T-helper 17 cell (primary cell): ENCODE results near the gene WASF2. TPM values are rescaled to one million over a fixed set of nuclear protein-coding genes. Genes with fewer than 3 reads are reported as not detected.

Experiments
- ATAC-seq: fragments of 150-1000 bp; cut with Tn5 transposase; 2 replicates; pipeline ENCODE4 v1.10.0; 2021; ENCODE audit warnings: mild to moderate bottlenecking, moderate library complexity
- DNase-seq, 3 donors: peaks; one replicate each; pipeline versions ENCODE4 v3.0.0 to v3.0.0-alpha.2; 2020 to 2021
- H3K9me3 ChIP-seq: one replicate; pipeline ENCODE4 v1.7.0; 2013; ENCODE audit warnings: low read length, mild to moderate bottlenecking; ENCODE audit not compliant: control insufficient read depth, poor library complexity, severe bottlenecking
- H3K27ac Mint-ChIP-seq: one replicate; pipeline ENCODE4 v1.8.0; 2022; ENCODE audit warnings: mild to moderate bottlenecking, moderate library complexity, mixed read lengths
- H3K27me3 Mint-ChIP-seq: one replicate; pipeline ENCODE4 v1.8.0; 2022; ENCODE audit warnings: mixed read lengths
- H3K36me3 Mint-ChIP-seq: one replicate; pipeline ENCODE4 v1.8.0; 2022; ENCODE audit warnings: low read depth, mixed read lengths
- H3K4me1 Mint-ChIP-seq: one replicate; pipeline ENCODE4 v1.8.0; 2022; ENCODE audit warnings: mild to moderate bottlenecking, mixed read lengths
- H3K4me3 Mint-ChIP-seq: one replicate; pipeline ENCODE4 v1.8.0; 2022; ENCODE audit warnings: mild to moderate bottlenecking, moderate library complexity, mixed read lengths
- total RNA-seq, 4 donors: library from RNA in 2 of 4; stranded (reverse) in 2 of 4; gene quantifications; one replicate each; pipeline ENCODE4 v1.2.3 and lab custom pipeline; 2022 to 2026

WASF2 gene
- total RNA-seq, 2 donors from 2014 or later = 124 to 144 TPM

- no peak overlapping the region for H3K27ac Mint-ChIP-seq
- no peak overlapping the region for H3K4me3 Mint-ChIP-seq
Measured at GRCh38 chr1:27517907-27518718, 28.1 kb upstream of the WASF2 start.

GRCh38 chr1:27517301-27517700 is 27.3 kb upstream of the WASF2 start:
- peaks cover 23% of the 10 kb centered on the region for H3K4me1 Mint-ChIP-seq
- no peak for ATAC-seq
- DNase-seq = no peak
- H3K27me3 Mint-ChIP-seq = no peaks in the 10 kb centered on the region
- H3K4me3 Mint-ChIP-seq = no peak overlapping the region
- H3K9me3 ChIP-seq = no peaks in the 10 kb centered on the region
- no peak overlapping the region for H3K27ac Mint-ChIP-seq
- no peaks in the 10 kb centered on the region for H3K36me3 Mint-ChIP-seq

More at GRCh38 chr1:27517907-27518718, 28.1 kb upstream of the WASF2 start:
- Mint-ChIP-seq H3K27me3 (no peaks in the 10 kb centered on the region), H3K36me3 (no peaks in the 10 kb centered on the region), H3K4me1 (peaks cover 29% of the 10 kb centered on the region)
- no peak for DNase-seq
- no peaks in the 10 kb centered on the region for H3K9me3 ChIP-seq
- ATAC-seq = no peak

- no peaks in the 10 kb centered on the region for H3K36me3 Mint-ChIP-seq
- peaks cover 12% of the 10 kb centered on the region for H3K4me1 Mint-ChIP-seq
- no peak overlapping the region for H3K4me3 Mint-ChIP-seq
- no peaks in the 10 kb centered on the region for H3K9me3 ChIP-seq
- ATAC-seq = no peak
- H3K27ac Mint-ChIP-seq = no peak overlapping the region
- no peaks in the 10 kb centered on the region for H3K27me3 Mint-ChIP-seq
- DNase-seq = no peak
Measured at GRCh38 chr1:27515626-27516025, 25.7 kb upstream of the WASF2 start.

- H3K9me3 ChIP-seq = no peaks in the 10 kb centered on the region
- H3K36me3 Mint-ChIP-seq = no peaks in the 10 kb centered on the region
- DNase-seq (no peak), ATAC-seq (no peak)
- no peaks in the 10 kb centered on the region for H3K27me3 Mint-ChIP-seq
- peaks cover 5% of the 10 kb centered on the region for H3K4me1 Mint-ChIP-seq
- H3K4me3 Mint-ChIP-seq = no peak overlapping the region
- H3K27ac Mint-ChIP-seq = no peak overlapping the region
Measured at GRCh38 chr1:27513958-27514357, 24.0 kb upstream of the WASF2 start.

GRCh38 chr1:27513528-27513927 is 23.6 kb upstream of the WASF2 start:
- no peak overlapping the region for H3K27ac Mint-ChIP-seq
- peak overlapping the region; percentile 43 for H3K4me3 Mint-ChIP-seq
- ATAC-seq = no peak
- H3K27me3 Mint-ChIP-seq = no peaks in the 10 kb centered on the region
- no peaks in the 10 kb centered on the region for H3K9me3 ChIP-seq
- no peak for DNase-seq
- peaks cover 2% of the 10 kb centered on the region for H3K4me1 Mint-ChIP-seq
- H3K36me3 Mint-ChIP-seq = no peaks in the 10 kb centered on the region

GRCh38 chr1:27509127-27510080 is 19.4 kb upstream of the WASF2 start:
- Mint-ChIP-seq H3K4me1 (no peaks in the 10 kb centered on the region), H3K36me3 (no peaks in the 10 kb centered on the region), H3K27ac (peak overlapping the region; percentile 45), H3K4me3 (no peak overlapping the region), H3K27me3 (no peaks in the 10 kb centered on the region)
- ATAC-seq = no peak
- no peaks in the 10 kb centered on the region for H3K9me3 ChIP-seq
- no peak for DNase-seq

- H3K9me3 ChIP-seq = no peaks in the 10 kb centered on the region
- Mint-ChIP-seq H3K36me3 (no peaks in the 10 kb centered on the region), H3K4me3 (no peak overlapping the region), H3K4me1 (no peaks in the 10 kb centered on the region), H3K27ac (no peak overlapping the region), H3K27me3 (no peaks in the 10 kb centered on the region)
- no peak for ATAC-seq
- DNase-seq = no peak
Measured at GRCh38 chr1:27507960-27508665, 18.1 kb upstream of the WASF2 start.

- Mint-ChIP-seq H3K27me3 (no peaks in the 10 kb centered on the region), H3K27ac (no peak overlapping the region), H3K4me3 (no peak overlapping the region), H3K4me1 (no peaks in the 10 kb centered on the region), H3K36me3 (no peaks in the 10 kb centered on the region)
- H3K9me3 ChIP-seq = no peaks in the 10 kb centered on the region
- DNase-seq = no peak
- ATAC-seq = no peak
Measured at GRCh38 chr1:27506703-27507102, 16.7 kb upstream of the WASF2 start.

- Mint-ChIP-seq H3K27me3 (no peaks in the 10 kb centered on the region), H3K4me1 (no peaks in the 10 kb centered on the region), H3K4me3 (no peak overlapping the region), H3K36me3 (no peaks in the 10 kb centered on the region), H3K27ac (no peak overlapping the region)
- no peaks in the 10 kb centered on the region for H3K9me3 ChIP-seq
- DNase-seq (no peak), ATAC-seq (no peak)
Measured at GRCh38 chr1:27505420-27505680, 15.4 kb upstream of the WASF2 start.

- Mint-ChIP-seq H3K36me3 (no peaks in the 10 kb centered on the region), H3K27me3 (no peaks in the 10 kb centered on the region), H3K4me3 (no peak overlapping the region), H3K4me1 (no peaks in the 10 kb centered on the region), H3K27ac (no peak overlapping the region)
- DNase-seq = no peak
- no peak for ATAC-seq
- H3K9me3 ChIP-seq = no peaks in the 10 kb centered on the region
Measured at GRCh38 chr1:27504588-27505419, 14.8 kb upstream of the WASF2 start.

- no peaks in the 10 kb centered on the region for H3K36me3 Mint-ChIP-seq
- no peaks in the 10 kb centered on the region for H3K4me1 Mint-ChIP-seq
- H3K27ac Mint-ChIP-seq = peak overlapping the region; percentile 11
- H3K9me3 ChIP-seq = no peaks in the 10 kb centered on the region
- peaks cover 2% of the 10 kb centered on the region for H3K27me3 Mint-ChIP-seq
- DNase-seq (no peak), ATAC-seq (no peak)
- H3K4me3 Mint-ChIP-seq = no peak overlapping the region
Measured at GRCh38 chr1:27503844-27504587, 14.0 kb upstream of the WASF2 start.

- Mint-ChIP-seq H3K36me3 (no peaks in the 10 kb centered on the region), H3K27me3 (peaks cover 6% of the 10 kb centered on the region), H3K27ac (no peak overlapping the region), H3K4me1 (no peaks in the 10 kb centered on the region), H3K4me3 (no peak overlapping the region)
- H3K9me3 ChIP-seq = no peaks in the 10 kb centered on the region
- DNase-seq = no peak
- no peak for ATAC-seq
Measured at GRCh38 chr1:27503033-27503432, 13.1 kb upstream of the WASF2 start.
